HepG2 (cell line): ENCODE results near the gene NSF. TPM values are rescaled to one million over a fixed set of nuclear protein-coding genes. Genes with fewer than 3 reads are reported as not detected.

Experiments
- ATAC-seq: fragments of 200-7000 bp; cut with Tn5 transposase; 3 replicates; pipeline ENCODE4 v1.9.1; 2020; ENCODE audit warnings: mild to moderate bottlenecking, moderate library complexity
- BruUV-seq: library from RNA; stranded (reverse); fragments of 400-500 nt; replicated peaks from 2 replicates; lab custom pipeline; 2021; lab: Mats Ljungman, UMichigan
- CTCF ChIA-PET: fragments of 300-600 bp; formaldehyde crosslinking; extraction: SDS; loops from one replicate; lab custom pipeline; 2021; ENCODE audit warnings: low total read pairs, inconsistent platforms, low intra/inter-chr PET ratio; lab: Yijun Ruan, JAX
- POLR2A ChIA-PET: fragments of 350-600 bp; sonication (Branson Sonifier 250); formaldehyde crosslinking; loops from one replicate; lab custom pipeline; 2020; ENCODE audit warnings: antibody characterized with exemption, inconsistent platforms; lab: Yijun Ruan, JAX
- DNase-seq: peaks from one replicate; pipeline ENCODE4 v3.0.0-alpha.2; 2015; ENCODE audit warnings: low spot score
- FAIRE-seq: peaks from 3 replicates; lab custom pipeline; 2011; peaks lifted over from hg19 to GRCh38; lab: Jason Lieb, UNC
- H2AFZ ChIP-seq: one replicate; pipeline ENCODE4 v1.6.1; 2011; ENCODE audit warnings: low read length, inconsistent platforms
- H3K27ac ChIP-seq: fragments of 300-600 bp; 3 replicates; pipeline ENCODE4 v1.8.0; 2011; ENCODE audit warnings: mixed run types, mild to moderate bottlenecking, mixed read lengths, low read length, inconsistent platforms; ENCODE audit not compliant: insufficient read depth; ENCODE audit errors: extremely low read length
- H3K27me3 ChIP-seq, 2 experiments: fragments of 200-600 bp in 1 of 2; 2 replicates in 1 of 2; 3 replicates in 1 of 2; pipeline versions ENCODE4 v1.6.0 to v1.8.0; 2011; ENCODE audit warnings: low read length in 2 of 2, mild to moderate bottlenecking in 2 of 2, moderate library complexity in 2 of 2, inconsistent platforms in 1 of 2; ENCODE audit not compliant: insufficient read depth in 2 of 2, control insufficient read depth in 1 of 2
- H3K36me3 ChIP-seq, 2 experiments: fragments of 200-600 bp in 1 of 2; replicated peaks in 1 of 2; 2 replicates in 1 of 2; 3 replicates in 1 of 2; pipeline versions ENCODE4 v1.5.1 to v1.8.0; 2011; ENCODE audit warnings: low read length in 2 of 2, inconsistent platforms in 1 of 2; ENCODE audit not compliant: insufficient read depth in 2 of 2, control insufficient read depth in 1 of 2
- H3K4me1 ChIP-seq: 2 replicates; pipeline ENCODE4 v1.5.1; 2012; ENCODE audit warnings: low read length, inconsistent platforms; ENCODE audit not compliant: insufficient read depth
- H3K4me2 ChIP-seq: 2 replicates; pipeline ENCODE4 v1.6.0; 2011; ENCODE audit warnings: low read depth, low read length, inconsistent platforms
- H3K4me3 ChIP-seq, 3 experiments: fragments of 200-600 bp in 1 of 3; sonication (generic), shearing (Covaris generic) in 1 of 3; replicated peaks in 1 of 3; 2 replicates each; pipeline ENCODE4 v1.5.1; 2011 to 2016; ENCODE audit warnings: low read length in 3 of 3, inconsistent platforms in 2 of 3, low read depth in 2 of 3, mild to moderate bottlenecking in 2 of 3, control low read depth in 1 of 3, mixed read lengths in 1 of 3; ENCODE audit not compliant: insufficient read depth in 1 of 3
- H3K79me2 ChIP-seq: one replicate; pipeline ENCODE4 v1.6.1; 2011; ENCODE audit warnings: low read length, inconsistent platforms; ENCODE audit not compliant: insufficient read depth
- H3K9ac ChIP-seq: 2 replicates; pipeline ENCODE4 v1.6.0; 2011; ENCODE audit warnings: mild to moderate bottlenecking, low read depth, low read length, inconsistent platforms; ENCODE audit not compliant: insufficient read depth
- H3K9me3 ChIP-seq: 2 replicates; pipeline ENCODE4 v1.5.1; 2012; ENCODE audit warnings: mild to moderate bottlenecking, low read length
- H4K20me1 ChIP-seq: 2 replicates; pipeline ENCODE4 v1.6.0; 2011; ENCODE audit warnings: inconsistent platforms, mild to moderate bottlenecking, low read length, moderate library complexity; ENCODE audit not compliant: insufficient read depth
- CENPX ChIP-seq: sonication (generic); formaldehyde crosslinking; IDR thresholded peaks from 2 replicates; pipeline ENCODE4 v1.9.0; 2021; ENCODE audit warnings: mild to moderate bottlenecking, missing genetic modification reagents, moderate library complexity
- KLF12 ChIP-seq: sonication (generic); formaldehyde crosslinking; IDR thresholded peaks from 2 replicates; pipeline ENCODE4 v1.4.0; 2020; ENCODE audit warnings: missing genetic modification reagents, borderline replicate concordance
- MED13 ChIP-seq: sonication (generic); formaldehyde crosslinking; IDR thresholded peaks from 2 replicates; pipeline ENCODE4 v1.5.0; 2020; ENCODE audit warnings: missing genetic modification reagents
- PCBP1 ChIP-seq: fragments of 200-400 bp; formaldehyde crosslinking; IDR thresholded peaks from 2 replicates; pipeline ENCODE4 v1.6.1; 2017; ENCODE audit warnings: mild to moderate bottlenecking, low read depth, low read length, borderline replicate concordance
- ZFP91 ChIP-seq: sonication (generic); formaldehyde crosslinking; IDR thresholded peaks from 2 replicates; pipeline ENCODE4 v1.9.0; 2022; ENCODE audit warnings: missing genetic modification reagents, mild to moderate bottlenecking, borderline replicate concordance
- ZNF333 ChIP-seq: sonication (generic); formaldehyde crosslinking; IDR thresholded peaks from 2 replicates; pipeline ENCODE4 v1.4.0; 2020; ENCODE audit warnings: mild to moderate bottlenecking, missing genetic modification reagents, borderline replicate concordance
- ZNF468 ChIP-seq: sonication (generic); formaldehyde crosslinking; IDR thresholded peaks from 2 replicates; pipeline ENCODE4 v1.8.0; 2022; ENCODE audit warnings: mild to moderate bottlenecking, moderate library complexity, missing genetic modification reagents
- WGBS: methylation state at CpG from one replicate; pipeline ENCODE4 v1.1.6; 2017; ENCODE audit warnings: low lambda C conversion rate; 5-methylcytosine and 5-hydroxymethylcytosine counted together
- in situ Hi-C: cut with HindIII; loops from 2 replicates; pipeline ENCODE4 v1.10.0; 2017; ENCODE audit warnings: low pct_unique_long_range_greater_than_20kb; ENCODE audit not compliant: extremely low pct_ligation_motif_present
- intact Hi-C: fragments of 100-400 bp; cut with micrococcal nuclease; formaldehyde crosslinking; loops from one replicate; pipeline ENCODE4 v1.10.0; 2022; ENCODE audit not compliant: unreplicated experiment
- polyA plus RNA-seq, 8 experiments: library from polyadenylated mRNA; depleted of rRNA in 3 of 8; stranded (reverse) in 7 of 8; unstranded in 1 of 8; fragments of >200 nt; fragmentation: Illumina TruSeq in 4 of 8; extraction: Trizol in 4 of 8; gene quantifications; 2 replicates each; pipeline versions ENCODE4 v1.2.1 to v1.2.3, GENCODE V29; 2011 to 2016; ENCODE audit warnings: low read depth in 4 of 8, missing spikeins in 1 of 8, mixed read lengths in 1 of 8; ENCODE audit not compliant: insufficient read depth in 1 of 8
- total RNA-seq, 5 experiments: library from RNA; depleted of rRNA; stranded (reverse); fragments of >200 nt; fragmentation: Illumina TruSeq; extraction: Trizol; gene quantifications; 2 replicates each; pipeline ENCODE4 v1.2.3, GENCODE V29; 2016; ENCODE audit warnings: low read depth in 1 of 5
- TF ChIP-seq, protein P1 (sequence below): sonication (generic); formaldehyde crosslinking; IDR thresholded peaks from 2 replicates; pipeline ENCODE4 v1.4.0; 2020; ENCODE audit warnings: missing genetic modification reagents, borderline replicate concordance
- TF ChIP-seq, protein P2 (sequence below): sonication (generic); formaldehyde crosslinking; IDR thresholded peaks from 2 replicates; pipeline ENCODE4 v1.8.1; 2022; ENCODE audit warnings: mild to moderate bottlenecking, missing genetic modification reagents
- TF ChIP-seq, protein P3 (sequence below): sonication (generic); formaldehyde crosslinking; IDR thresholded peaks from 2 replicates; pipeline ENCODE4 v1.4.0; 2020; ENCODE audit warnings: missing genetic modification reagents, borderline replicate concordance

Gene NSF
- total and polyA plus RNA-seq, 2 of the 13 experiments (the other 11 are each of a cell fraction or from before 2014, with no cell fraction given) = 21.9 to 37.8 TPM

DNA sequence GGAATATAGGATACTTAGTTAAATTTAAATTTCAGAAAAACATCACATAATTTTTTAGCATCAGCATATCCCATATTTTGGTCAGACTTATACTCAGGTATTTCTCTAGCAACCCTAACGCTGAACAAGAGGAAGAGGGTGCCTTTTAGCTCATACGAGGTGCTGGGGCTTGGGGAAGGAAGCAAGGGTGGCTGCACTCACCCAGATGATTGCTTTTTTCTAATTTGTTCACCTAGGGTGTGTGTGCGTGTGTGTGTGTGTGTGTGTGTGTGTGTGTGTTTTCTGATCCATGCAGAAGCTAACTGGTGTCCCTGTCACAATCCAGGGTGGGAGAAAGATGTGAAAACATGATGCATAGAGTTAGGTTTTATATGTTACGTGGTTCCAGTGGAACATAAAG is 146.9 kb downstream of the NSF start (continued):
- no peak for TF ChIP-seq ZFP91 (CRISPR knock-in tag)
- TF ChIP-seq, protein P1, sequence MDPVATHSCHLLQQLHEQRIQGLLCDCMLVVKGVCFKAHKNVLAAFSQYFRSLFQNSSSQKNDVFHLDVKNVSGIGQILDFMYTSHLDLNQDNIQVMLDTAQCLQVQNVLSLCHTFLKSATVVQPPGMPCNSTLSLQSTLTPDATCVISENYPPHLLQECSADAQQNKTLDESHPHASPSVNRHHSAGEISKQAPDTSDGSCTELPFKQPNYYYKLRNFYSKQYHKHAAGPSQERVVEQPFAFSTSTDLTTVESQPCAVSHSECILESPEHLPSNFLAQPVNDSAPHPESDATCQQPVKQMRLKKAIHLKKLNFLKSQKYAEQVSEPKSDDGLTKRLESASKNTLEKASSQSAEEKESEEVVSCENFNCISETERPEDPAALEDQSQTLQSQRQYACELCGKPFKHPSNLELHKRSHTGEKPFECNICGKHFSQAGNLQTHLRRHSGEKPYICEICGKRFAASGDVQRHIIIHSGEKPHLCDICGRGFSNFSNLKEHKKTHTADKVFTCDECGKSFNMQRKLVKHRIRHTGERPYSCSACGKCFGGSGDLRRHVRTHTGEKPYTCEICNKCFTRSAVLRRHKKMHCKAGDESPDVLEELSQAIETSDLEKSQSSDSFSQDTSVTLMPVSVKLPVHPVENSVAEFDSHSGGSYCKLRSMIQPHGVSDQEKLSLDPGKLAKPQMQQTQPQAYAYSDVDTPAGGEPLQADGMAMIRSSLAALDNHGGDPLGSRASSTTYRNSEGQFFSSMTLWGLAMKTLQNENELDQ (CRISPR knock-in tag) = no peak
- TF ChIP-seq, protein P2, sequence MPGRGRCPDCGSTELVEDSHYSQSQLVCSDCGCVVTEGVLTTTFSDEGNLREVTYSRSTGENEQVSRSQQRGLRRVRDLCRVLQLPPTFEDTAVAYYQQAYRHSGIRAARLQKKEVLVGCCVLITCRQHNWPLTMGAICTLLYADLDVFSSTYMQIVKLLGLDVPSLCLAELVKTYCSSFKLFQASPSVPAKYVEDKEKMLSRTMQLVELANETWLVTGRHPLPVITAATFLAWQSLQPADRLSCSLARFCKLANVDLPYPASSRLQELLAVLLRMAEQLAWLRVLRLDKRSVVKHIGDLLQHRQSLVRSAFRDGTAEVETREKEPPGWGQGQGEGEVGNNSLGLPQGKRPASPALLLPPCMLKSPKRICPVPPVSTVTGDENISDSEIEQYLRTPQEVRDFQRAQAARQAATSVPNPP = no peak
- no peak for TF ChIP-seq ZNF333 (CRISPR knock-in tag)
- TF ChIP-seq ZNF468 (CRISPR knock-in tag) = no peak
- no peak for TF ChIP-seq KLF12 (CRISPR knock-in tag)
- TF ChIP-seq, all 625 proteins: peak for 0

- Histone ChIP-seq H3K36me3 (no peaks in the 10 kb centered on the region; a peak in 1 of 5 replicates), H3K4me2 (no peak overlapping the region), H4K20me1 (no peaks in the 10 kb centered on the region), H3K27me3 (no peaks in the 10 kb centered on the region), H3K4me3 (no peak overlapping the region), H3K4me1 (no peaks in the 10 kb centered on the region), H3K79me2 (no peaks in the 10 kb centered on the region), H2AFZ (no peak overlapping the region), H3K9ac (no peak overlapping the region), H3K27ac (no peak overlapping the region), H3K9me3 (no peaks in the 10 kb centered on the region)
- ATAC-seq (no peak), DNase-seq (no peak), FAIRE-seq (no peak)
- 98% methylated on average over 4 of the region's 4 CpGs for WGBS
- no TSS peak for BruUV-seq
- intact Hi-C loops (no loop called here), in situ Hi-C loops (loop anchor here (10.0 kb wide), 1 partner anchor 46 kb away; no protein-coding TSS in a partner anchor)
- ChIA-PET CTCF (no interaction called here), POLR2A (no interaction called here)
- TF ChIP-seq, protein P3, sequence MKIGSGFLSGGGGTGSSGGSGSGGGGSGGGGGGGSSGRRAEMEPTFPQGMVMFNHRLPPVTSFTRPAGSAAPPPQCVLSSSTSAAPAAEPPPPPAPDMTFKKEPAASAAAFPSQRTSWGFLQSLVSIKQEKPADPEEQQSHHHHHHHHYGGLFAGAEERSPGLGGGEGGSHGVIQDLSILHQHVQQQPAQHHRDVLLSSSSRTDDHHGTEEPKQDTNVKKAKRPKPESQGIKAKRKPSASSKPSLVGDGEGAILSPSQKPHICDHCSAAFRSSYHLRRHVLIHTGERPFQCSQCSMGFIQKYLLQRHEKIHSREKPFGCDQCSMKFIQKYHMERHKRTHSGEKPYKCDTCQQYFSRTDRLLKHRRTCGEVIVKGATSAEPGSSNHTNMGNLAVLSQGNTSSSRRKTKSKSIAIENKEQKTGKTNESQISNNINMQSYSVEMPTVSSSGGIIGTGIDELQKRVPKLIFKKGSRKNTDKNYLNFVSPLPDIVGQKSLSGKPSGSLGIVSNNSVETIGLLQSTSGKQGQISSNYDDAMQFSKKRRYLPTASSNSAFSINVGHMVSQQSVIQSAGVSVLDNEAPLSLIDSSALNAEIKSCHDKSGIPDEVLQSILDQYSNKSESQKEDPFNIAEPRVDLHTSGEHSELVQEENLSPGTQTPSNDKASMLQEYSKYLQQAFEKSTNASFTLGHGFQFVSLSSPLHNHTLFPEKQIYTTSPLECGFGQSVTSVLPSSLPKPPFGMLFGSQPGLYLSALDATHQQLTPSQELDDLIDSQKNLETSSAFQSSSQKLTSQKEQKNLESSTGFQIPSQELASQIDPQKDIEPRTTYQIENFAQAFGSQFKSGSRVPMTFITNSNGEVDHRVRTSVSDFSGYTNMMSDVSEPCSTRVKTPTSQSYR (CRISPR knock-in tag) = no peak
- TF ChIP-seq PCBP1 (no peak), CENPX (CRISPR knock-in tag) (no peak), MED13 (no peak)
These were observed 148.1 kb downstream of the NSF start for GRCh38 chr17:46738544-46738943.
